ENCODE results near the gene ABL2.
"Not testable (repeated sequence)": the region's sequence is repeated elsewhere in the genome, so short reads cannot be mapped to it uniquely, and the experiment has no call there.

Gene ABL2

GRCh38 chr1:179141592-179142251 lies 87.8 kb downstream of the ABL2 start:
- no peaks in the 10 kb centered on the region for H3K4me1 ChIP-seq
- peaks cover 2% of the 10 kb centered on the region for H3K79me2 ChIP-seq
- peak overlapping the region; percentile 24 for H3K27ac ChIP-seq
- H3K9ac ChIP-seq: no peak overlapping the region
- H3K36me3 ChIP-seq (ENCODE audit: control insufficient read depth, insufficient read depth, low read length): no peaks in the 10 kb centered on the region
- no peaks in the 10 kb centered on the region for H3K27me3 ChIP-seq (ENCODE audit: control insufficient read depth, insufficient read depth, low read length)
- H3K4me3 ChIP-seq (ENCODE audit: low read depth, low read length): no peak overlapping the region
- no peaks in the 10 kb centered on the region for H3K9me3 ChIP-seq (ENCODE audit: control insufficient read depth, low read length)
- H3K4me2 ChIP-seq (ENCODE audit: low read length): no peak overlapping the region
- TF ChIP-seq CTCF (IDR thresholded peaks at IDR 0.05): no peak
- no peak overlapping the region for H2AFZ ChIP-seq

- not testable (repeated sequence) for H3K9me3 ChIP-seq (ENCODE audit: control insufficient read depth, low read length); H3K79me2 ChIP-seq; H3K27me3 ChIP-seq (ENCODE audit: control insufficient read depth, insufficient read depth, low read length); H3K4me1 ChIP-seq; H3K27ac ChIP-seq; H3K4me3 ChIP-seq (ENCODE audit: low read depth, low read length); H2AFZ ChIP-seq; H3K4me2 ChIP-seq (ENCODE audit: low read length); H3K36me3 ChIP-seq (ENCODE audit: control insufficient read depth, insufficient read depth, low read length); H3K9ac ChIP-seq
Observed at GRCh38 chr1:179138755-179139154, 90.7 kb downstream of the ABL2 start.

GRCh38 chr1:179137617-179138255 lies 91.7 kb downstream of the ABL2 start:
- no peak overlapping the region for H2AFZ ChIP-seq
- H3K4me2 ChIP-seq (ENCODE audit: low read length): no peak overlapping the region
- H3K9ac ChIP-seq: no peak overlapping the region
- no peaks in the 10 kb centered on the region for H3K4me1 ChIP-seq
- no peak overlapping the region for H3K4me3 ChIP-seq (ENCODE audit: low read depth, low read length)
- no peaks in the 10 kb centered on the region for H3K27me3 ChIP-seq (ENCODE audit: control insufficient read depth, insufficient read depth, low read length)
- no peak overlapping the region for H3K27ac ChIP-seq
- TF ChIP-seq CTCF (IDR thresholded peaks at IDR 0.05): no peak
- no peaks in the 10 kb centered on the region for H3K36me3 ChIP-seq (ENCODE audit: control insufficient read depth, insufficient read depth, low read length)
- no peaks in the 10 kb centered on the region for H3K9me3 ChIP-seq (ENCODE audit: control insufficient read depth, low read length)
- peaks cover 2% of the 10 kb centered on the region for H3K79me2 ChIP-seq

GRCh38 chr1:179135707-179136106 lies 93.8 kb downstream of the ABL2 start:
- not testable (repeated sequence) for H2AFZ ChIP-seq; H3K9me3 ChIP-seq (ENCODE audit: control insufficient read depth, low read length); H3K36me3 ChIP-seq (ENCODE audit: control insufficient read depth, insufficient read depth, low read length); H3K9ac ChIP-seq; H3K79me2 ChIP-seq; H3K4me1 ChIP-seq; H3K4me2 ChIP-seq (ENCODE audit: low read length); H3K4me3 ChIP-seq (ENCODE audit: low read depth, low read length); H3K27me3 ChIP-seq (ENCODE audit: control insufficient read depth, insufficient read depth, low read length); H3K27ac ChIP-seq

- H3K9ac ChIP-seq; H3K4me1 ChIP-seq; H3K4me3 ChIP-seq (ENCODE audit: low read depth, low read length); H3K36me3 ChIP-seq (ENCODE audit: control insufficient read depth, insufficient read depth, low read length); H2AFZ ChIP-seq; H3K79me2 ChIP-seq; H3K27ac ChIP-seq; H3K9me3 ChIP-seq (ENCODE audit: control insufficient read depth, low read length); H3K4me2 ChIP-seq (ENCODE audit: low read length); H3K27me3 ChIP-seq (ENCODE audit: control insufficient read depth, insufficient read depth, low read length): not testable (repeated sequence)
Observed at GRCh38 chr1:179135168-179135567, 94.3 kb downstream of the ABL2 start.

GRCh38 chr1:179129702-179130473 lies 99.6 kb downstream of the ABL2 start:
- Histone ChIP-seq H3K4me3 (ENCODE audit: low read depth, low read length) (no peak overlapping the region), H3K4me1 (no peaks in the 10 kb centered on the region), H3K4me2 (ENCODE audit: low read length) (peak overlapping the region; percentile 22), H3K9me3 (ENCODE audit: control insufficient read depth, low read length) (no peaks in the 10 kb centered on the region), H3K79me2 (no peaks in the 10 kb centered on the region), H3K9ac (no peak overlapping the region), H3K27me3 (ENCODE audit: control insufficient read depth, insufficient read depth, low read length) (no peaks in the 10 kb centered on the region), H3K36me3 (ENCODE audit: control insufficient read depth, insufficient read depth, low read length) (no peaks in the 10 kb centered on the region), H2AFZ (no peak overlapping the region), H3K27ac (no peak overlapping the region)
- TF ChIP-seq CTCF (IDR thresholded peaks at IDR 0.05): no peak

Data from parathyroid adenoma (tissue), 2 donors.